Aorta (tissue), 5 donors: Measurements from ENCODE around the gene DNAJC8. TPM values are rescaled to one million over a fixed set of nuclear protein-coding genes. Genes with fewer than 3 reads are reported as not detected.

ENCODE experiments used
- ATAC-seq: fragments of 200-7000 bp; cut with Tn5 transposase; one replicate; pipeline ENCODE4 v1.9.1; 2022; ENCODE audit warnings: moderate library complexity; ENCODE audit not compliant: low FRiP score
- DNase-seq, 2 donors: peaks; one replicate each; pipeline ENCODE4 v3.0.0-alpha.2; 2020
- H3K27ac ChIP-seq, 2 donors: one replicate each; pipeline ENCODE4 v1.5.1; 2013; ENCODE audit warnings: low read length in 2 of 2, mild to moderate bottlenecking in 2 of 2, moderate library complexity in 2 of 2, control low read depth in 1 of 2, inconsistent platforms in 1 of 2, low read depth in 1 of 2
- H3K27me3 ChIP-seq, 2 donors: one replicate each; pipeline ENCODE4 v1.6.1; 2013; ENCODE audit warnings: control low read depth in 1 of 2, low read length in 1 of 2, mild to moderate bottlenecking in 1 of 2, moderate library complexity in 1 of 2; ENCODE audit not compliant: insufficient read depth in 2 of 2, control insufficient read depth in 1 of 2
- H3K36me3 ChIP-seq, 2 donors: one replicate each; pipeline ENCODE4 v1.6.1; 2013; ENCODE audit warnings: control low read depth in 1 of 2, low read length in 1 of 2, mild to moderate bottlenecking in 1 of 2; ENCODE audit not compliant: insufficient read depth in 2 of 2, control insufficient read depth in 1 of 2
- H3K4me1 ChIP-seq, 2 donors: one replicate each; pipeline ENCODE4 v1.6.1; 2013; ENCODE audit warnings: low read length in 2 of 2, control low read depth in 1 of 2, mild to moderate bottlenecking in 1 of 2, moderate library complexity in 1 of 2; ENCODE audit not compliant: insufficient read depth in 2 of 2, control insufficient read depth in 1 of 2
- H3K4me3 ChIP-seq, 2 donors: one replicate each; pipeline ENCODE4 v1.5.1; 2013; ENCODE audit warnings: low read length in 2 of 2, control low read depth in 1 of 2, mild to moderate bottlenecking in 1 of 2
- H3K9me3 ChIP-seq: one replicate; pipeline ENCODE4 v1.6.1; 2013; ENCODE audit warnings: mild to moderate bottlenecking, low read length; ENCODE audit not compliant: control insufficient read depth
- WGBS, 2 donors: extraction: QIAGEN DNeasy Blood & Tissue Kit; methylation state at CpG; one replicate each; pipeline ENCODE4 v1.1.7; 2013; 5-methylcytosine and 5-hydroxymethylcytosine counted together
- intact Hi-C, 2 donors: fragments of 100-400 bp; cut with DNase I; formaldehyde crosslinking; loops; one replicate each; pipeline versions ENCODE4 v1.14.2 to v1.15.0; 2022
- polyA plus RNA-seq, 2 donors: library from polyadenylated mRNA; stranded (reverse); fragments of 200-250 nt; gene quantifications; one replicate each; pipeline ENCODE4 v1.2.3, GENCODE V29; 2013
- total RNA-seq, 2 donors: library from RNA; stranded (reverse); fragmentation: NEBNext Ultra II Directional; extraction: Animal tissue kit (Norgen Biotek cat#: 25700); gene quantifications; one replicate each; pipeline ENCODE4 v1.2.1, GENCODE V29; 2021
- donor health status: healthy with polysubstance abuse.
- donor health status: Bipolar disorder and iron deficiency.
- donor health status: DM: no; HTN: no; CAD: no.
- donor health status: DM: no; HTN: no; CAD: no.
- donor health status: DM: yes; HTN: yes; CAD: no.

DNAJC8 gene
- total and polyA plus RNA-seq, 4 donors, result 66.4 to 111 (median 73.8) TPM

DNA sequence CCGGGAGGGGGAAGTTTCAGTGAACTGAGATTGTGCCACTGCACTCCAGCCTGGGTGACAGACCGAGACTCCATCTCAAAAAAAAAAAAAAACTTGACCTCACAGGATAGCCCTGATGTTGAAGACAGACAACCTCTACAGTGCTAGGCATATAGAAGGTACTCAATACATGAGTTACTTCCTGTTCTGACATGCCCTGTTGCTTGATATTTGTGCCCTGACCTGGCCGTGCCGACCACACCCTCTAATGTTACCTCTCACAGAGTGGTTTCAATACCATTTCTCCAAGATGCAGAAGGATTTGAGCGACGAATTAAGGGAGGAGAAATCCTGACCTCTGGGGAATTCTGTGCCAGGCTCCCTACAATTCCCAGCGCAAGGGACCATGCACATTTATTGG is 61.6 kb downstream of the DNAJC8 start:
- DNase-seq (no peak), ATAC-seq (no peak)
- 95 to 97% methylated on average over 7 of the region's 7 CpGs for WGBS, 2 donors
- intact Hi-C loops, result no loop called here
- Histone ChIP-seq H3K4me1 (no peaks in the 10 kb centered on the region), H3K4me3 (no peak overlapping the region), H3K36me3 (no peaks in the 10 kb centered on the region), H3K9me3 (no peaks in the 10 kb centered on the region), H3K27me3 (no peaks in the 10 kb centered on the region), H3K27ac (no peak overlapping the region)

DNA sequence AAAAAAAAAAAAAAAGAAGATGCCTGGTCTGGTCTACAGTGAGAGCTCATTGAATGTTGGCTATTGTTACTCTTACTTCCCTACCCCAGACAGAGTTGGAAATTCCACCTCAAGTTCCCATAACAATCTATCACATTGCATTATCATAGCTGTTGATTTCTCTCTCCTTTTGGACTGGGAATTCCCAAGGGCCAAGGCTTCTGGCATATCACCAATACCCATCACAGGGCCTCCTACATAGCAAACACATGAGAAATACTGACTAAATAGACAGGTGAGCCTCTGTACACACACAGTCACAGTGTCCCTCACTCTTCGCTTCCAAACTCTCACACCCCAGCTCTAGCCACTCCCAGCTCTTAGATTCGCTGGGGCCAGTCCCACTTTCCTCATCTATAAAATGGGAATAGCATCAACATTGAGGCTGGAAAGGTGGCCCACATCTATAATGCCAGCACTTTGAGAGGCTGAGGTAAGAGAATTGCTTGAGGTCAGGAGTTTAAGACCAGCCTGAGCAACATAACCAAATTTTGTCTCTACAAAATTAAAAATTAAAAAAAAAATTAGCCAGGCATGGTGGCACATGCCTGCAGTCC is 62.7 kb downstream of the DNAJC8 start:
- H3K27me3 ChIP-seq, result no peaks in the 10 kb centered on the region
- ATAC-seq, result no peak
- intact Hi-C loops, result no loop called here
- no peaks in the 10 kb centered on the region for H3K9me3 ChIP-seq
- no peak for DNase-seq
- no peaks in the 10 kb centered on the region for H3K4me1 ChIP-seq
- 96 to 98% methylated on average over 2 of the region's 2 CpGs for WGBS, 2 donors
- H3K27ac ChIP-seq, result no peak overlapping the region
- H3K36me3 ChIP-seq, result no peaks in the 10 kb centered on the region
- H3K4me3 ChIP-seq, result no peak overlapping the region

DNA sequence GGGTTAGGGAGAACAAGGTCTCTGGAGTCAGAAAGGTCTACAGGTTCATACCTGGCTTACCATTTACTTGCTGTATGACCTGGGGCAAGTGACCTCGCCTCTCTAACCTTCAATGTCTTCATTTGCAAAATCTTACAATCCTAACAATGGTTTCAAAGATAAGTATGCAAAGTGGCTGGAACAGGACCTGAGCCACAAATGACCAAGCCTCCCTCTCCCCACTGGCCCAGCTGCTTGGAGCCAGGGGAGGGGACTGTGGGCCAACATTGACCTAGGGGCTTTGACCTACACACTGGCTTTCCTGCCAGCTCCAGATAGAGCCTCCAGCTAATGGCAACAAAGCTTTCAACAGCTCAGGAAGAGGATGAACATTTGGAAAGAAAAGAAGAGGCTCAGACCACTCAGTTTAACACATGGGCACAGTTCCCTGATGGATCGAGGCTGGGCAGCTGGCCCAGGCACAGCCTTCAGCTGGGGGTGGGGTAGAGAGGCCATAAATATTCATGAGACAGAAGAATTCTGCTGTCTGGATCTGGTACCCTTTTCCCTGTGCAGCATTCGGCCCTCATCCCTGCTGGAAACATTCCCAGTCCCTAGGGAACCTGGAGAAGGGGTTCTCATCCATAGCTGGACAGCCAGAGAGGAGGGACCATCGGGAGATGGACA is 69.2 kb downstream of the DNAJC8 start:
- no peak overlapping the region for H3K27ac ChIP-seq
- ATAC-seq (no peak), DNase-seq (no peak)
- H3K9me3 ChIP-seq, result no peaks in the 10 kb centered on the region
- H3K4me3 ChIP-seq, result no peak overlapping the region
- intact Hi-C loops, result no loop called here
- no peaks in the 10 kb centered on the region for H3K4me1 ChIP-seq
- no peaks in the 10 kb centered on the region for H3K36me3 ChIP-seq
- H3K27me3 ChIP-seq, result no peaks in the 10 kb centered on the region
- WGBS, 2 donors, result 35 to 38% methylated on average over 4 of the region's 4 CpGs

DNA sequence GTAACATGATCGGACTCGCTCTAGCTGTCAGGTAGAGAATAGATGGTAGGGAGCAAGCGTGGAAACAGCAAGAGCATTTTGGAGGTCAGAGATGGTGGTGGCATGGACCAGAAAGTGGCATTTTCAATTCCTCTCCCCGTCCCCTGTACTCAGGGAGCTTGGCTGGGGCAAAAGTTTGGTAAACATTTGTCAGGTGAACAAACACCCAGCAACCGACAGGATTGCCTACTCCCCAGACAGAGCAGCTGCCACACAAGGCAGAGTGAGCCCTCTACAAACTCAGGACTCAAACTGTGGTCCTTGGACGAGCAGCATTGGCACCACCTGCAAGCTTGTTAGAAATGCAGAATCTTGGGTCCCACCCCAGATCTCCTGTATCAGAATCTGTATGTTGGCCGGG is 70.7 kb downstream of the DNAJC8 start:
- H3K9me3 ChIP-seq, result no peaks in the 10 kb centered on the region
- no peak overlapping the region for H3K27ac ChIP-seq
- no peak overlapping the region for H3K4me3 ChIP-seq
- ATAC-seq, result no peak
- peak in 1 of 2 donors; percentile 2 for DNase-seq
- H3K27me3 ChIP-seq, result no peaks in the 10 kb centered on the region
- H3K4me1 ChIP-seq, result no peaks in the 10 kb centered on the region
- H3K36me3 ChIP-seq, result no peaks in the 10 kb centered on the region
- intact Hi-C loops, result no loop called here
- 83% methylated on average over 7 of the region's 7 CpGs for WGBS, 2 donors

- no peak overlapping the region for H3K27ac ChIP-seq
- H3K27me3 ChIP-seq, result no peaks in the 10 kb centered on the region
- H3K36me3 ChIP-seq, result no peaks in the 10 kb centered on the region
- intact Hi-C loops, result no loop called here
- H3K4me3 ChIP-seq, result no peak overlapping the region
- no peaks in the 10 kb centered on the region for H3K9me3 ChIP-seq
- ATAC-seq (no peak), DNase-seq (peak in 1 of 2 donors; percentile 5)
- H3K4me1 ChIP-seq, result no peaks in the 10 kb centered on the region
- WGBS, 2 donors, result 90 to 93% methylated on average over 3 of the region's 3 CpGs
Observed at GRCh38 chr1:28161751-28162150, 71.1 kb downstream of the DNAJC8 start.

GRCh38 chr1:28160782-28161266 is 72.0 kb downstream of the DNAJC8 start:
- H3K4me1 ChIP-seq, result no peaks in the 10 kb centered on the region
- peak; percentile 48 to 57 for DNase-seq
- peak; percentile 34 for ATAC-seq
- H3K36me3 ChIP-seq, result no peaks in the 10 kb centered on the region
- intact Hi-C loops, result no loop called here
- H3K27me3 ChIP-seq, result no peaks in the 10 kb centered on the region
- H3K27ac ChIP-seq, result no peak overlapping the region
- H3K4me3 ChIP-seq, result no peak overlapping the region
- 86 to 90% methylated on average over 5 of the region's 5 CpGs for WGBS, 2 donors
- H3K9me3 ChIP-seq, result no peaks in the 10 kb centered on the region

DNA sequence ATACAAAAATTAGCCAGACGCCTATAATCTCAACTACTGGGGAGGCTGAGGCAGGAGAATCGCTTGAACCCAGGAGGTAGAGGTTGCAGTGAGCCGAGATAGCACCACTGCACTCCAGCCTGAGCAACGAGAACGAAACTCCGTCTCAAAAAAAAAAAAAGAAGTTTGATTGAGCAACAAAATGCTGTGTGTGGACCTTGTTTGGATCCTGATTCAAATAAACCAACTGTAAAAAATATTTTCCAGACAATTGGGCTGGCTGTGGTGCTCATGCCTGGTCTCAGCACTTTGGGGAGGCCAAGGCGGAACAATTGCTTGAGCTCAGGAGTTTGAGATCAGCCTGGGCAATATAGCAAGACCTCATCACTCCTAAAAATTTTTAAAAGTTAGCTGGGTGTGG is 73.1 kb downstream of the DNAJC8 start:
- DNase-seq (no peak), ATAC-seq (no peak)
- Histone ChIP-seq H3K4me1 (no peaks in the 10 kb centered on the region), H3K27ac (no peak overlapping the region), H3K27me3 (no peaks in the 10 kb centered on the region), H3K9me3 (no peaks in the 10 kb centered on the region), H3K4me3 (no peak overlapping the region), H3K36me3 (no peaks in the 10 kb centered on the region)
- 90 to 92% methylated on average over 7 of the region's 7 CpGs for WGBS, 2 donors
- intact Hi-C loops, result no loop called here

DNA sequence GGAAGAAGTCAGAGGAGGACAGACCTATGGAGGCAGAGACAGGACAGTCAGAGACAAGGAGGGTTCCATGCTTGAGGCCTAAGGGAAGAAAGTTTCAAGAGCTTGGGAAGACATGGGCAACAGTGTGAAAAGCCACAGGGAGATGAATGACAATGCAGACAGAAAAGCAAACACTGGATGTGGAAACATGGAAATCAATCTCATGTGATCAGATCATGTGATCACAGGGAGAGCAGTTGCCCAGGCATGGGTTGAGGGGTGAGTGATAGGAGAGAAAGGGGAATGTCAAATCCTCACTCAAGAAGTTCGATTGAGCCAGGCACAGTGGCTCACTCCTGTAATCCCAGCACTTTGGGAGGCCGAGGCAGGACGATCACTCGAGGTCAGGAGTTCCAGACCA is 73.6 kb downstream of the DNAJC8 start:
- H3K27ac ChIP-seq, result no peak overlapping the region
- H3K4me1 ChIP-seq, result no peaks in the 10 kb centered on the region

GRCh38 chr1:28157894-28158293 is 74.9 kb downstream of the DNAJC8 start:
- DNase-seq (no peak), ATAC-seq (no peak)
- Histone ChIP-seq H3K4me1 (no peaks in the 10 kb centered on the region), H3K27me3 (no peaks in the 10 kb centered on the region), H3K4me3 (no peak overlapping the region), H3K36me3 (no peaks in the 10 kb centered on the region), H3K9me3 (no peaks in the 10 kb centered on the region), H3K27ac (no peak overlapping the region)
- intact Hi-C loops, result no loop called here
- WGBS, 2 donors, result 87 to 92% methylated on average over 8 of the region's 8 CpGs

More for the DNA sequence above, 73.6 kb downstream of the DNAJC8 start:
- Histone ChIP-seq H3K9me3 (no peaks in the 10 kb centered on the region), H3K27me3 (no peaks in the 10 kb centered on the region), H3K4me3 (no peak overlapping the region), H3K36me3 (no peaks in the 10 kb centered on the region)
- intact Hi-C loops, result no loop called here
- WGBS, 2 donors, result 91% methylated on average over 4 of the region's 4 CpGs
- ATAC-seq (no peak), DNase-seq (no peak)
